T-helper 1 cell treated with Interleukin-12 subunit alpha and Interleukin-12 subunit beta and Interleukin-4 antibody, amounts not matched to agents 30 μg/mL and 1 μg/mL, for 36 hours (primary cell): ENCODE data around the gene ZNF280A.
"Not testable (repeated sequence)": the region's sequence is repeated elsewhere in the genome, so short reads cannot be mapped to it uniquely, and the experiment has no call there.

ENCODE experiments used
- H3K27ac Mint-ChIP-seq: one replicate; pipeline ENCODE4 v1.8.0; 2021; ENCODE audit warnings: mild to moderate bottlenecking, mixed read lengths
- H3K27me3 Mint-ChIP-seq: one replicate; pipeline ENCODE4 v1.8.0; 2021; ENCODE audit warnings: low read depth, mixed read lengths
- H3K36me3 Mint-ChIP-seq: one replicate; pipeline ENCODE4 v1.8.0; 2021; ENCODE audit warnings: low read depth, mixed read lengths
- H3K4me1 Mint-ChIP-seq: one replicate; pipeline ENCODE4 v1.8.0; 2021; ENCODE audit warnings: low read depth, mixed read lengths
- H3K4me3 Mint-ChIP-seq: one replicate; pipeline ENCODE4 v1.8.0; 2021; ENCODE audit warnings: mild to moderate bottlenecking, moderate library complexity, mixed read lengths
- H3K9me3 Mint-ChIP-seq: one replicate; pipeline ENCODE4 v1.8.0; 2021; ENCODE audit warnings: mixed read lengths

Gene ZNF280A

GRCh38 chr22:22479999-22480532 lies 40.0 kb downstream of the ZNF280A start:
- H3K27ac Mint-ChIP-seq = no peak overlapping the region
- H3K36me3 Mint-ChIP-seq = no peaks in the 10 kb centered on the region
- no peak overlapping the region for H3K4me3 Mint-ChIP-seq
- H3K9me3 Mint-ChIP-seq = no peaks in the 10 kb centered on the region
- H3K4me1 Mint-ChIP-seq = no peaks in the 10 kb centered on the region
- H3K27me3 Mint-ChIP-seq = no peaks in the 10 kb centered on the region

GRCh38 chr22:22479116-22479515 lies 41.0 kb downstream of the ZNF280A start:
- H3K27me3 Mint-ChIP-seq = no peaks in the 10 kb centered on the region
- no peak overlapping the region for H3K27ac Mint-ChIP-seq
- H3K4me3 Mint-ChIP-seq = no peak overlapping the region
- no peaks in the 10 kb centered on the region for H3K9me3 Mint-ChIP-seq
- H3K36me3 Mint-ChIP-seq = no peaks in the 10 kb centered on the region
- H3K4me1 Mint-ChIP-seq = no peaks in the 10 kb centered on the region

DNA sequence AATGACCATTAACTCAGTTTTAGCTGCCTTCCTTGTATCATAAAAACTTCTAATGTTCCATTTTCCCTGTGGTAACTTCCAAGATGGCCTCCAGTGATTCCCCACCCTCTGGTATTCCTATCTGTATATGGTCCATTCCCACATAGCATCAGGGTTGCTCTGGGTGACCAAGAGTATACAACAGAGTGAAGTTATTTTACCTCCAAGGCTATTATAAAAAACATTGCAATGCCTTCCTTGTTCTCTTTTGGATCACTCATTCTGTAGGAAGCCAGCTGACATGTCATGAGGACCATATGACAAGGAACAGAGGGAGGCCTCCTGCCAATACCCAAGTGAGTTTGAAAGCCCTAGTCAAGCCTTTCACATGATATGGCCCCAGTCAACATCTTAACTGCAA lies 41.6 kb downstream of the ZNF280A start:
- no peak overlapping the region for H3K27ac Mint-ChIP-seq
- H3K4me1 Mint-ChIP-seq = no peaks in the 10 kb centered on the region
- no peaks in the 10 kb centered on the region for H3K9me3 Mint-ChIP-seq
- H3K27me3 Mint-ChIP-seq = no peaks in the 10 kb centered on the region
- no peak overlapping the region for H3K4me3 Mint-ChIP-seq
- H3K36me3 Mint-ChIP-seq = no peaks in the 10 kb centered on the region

DNA sequence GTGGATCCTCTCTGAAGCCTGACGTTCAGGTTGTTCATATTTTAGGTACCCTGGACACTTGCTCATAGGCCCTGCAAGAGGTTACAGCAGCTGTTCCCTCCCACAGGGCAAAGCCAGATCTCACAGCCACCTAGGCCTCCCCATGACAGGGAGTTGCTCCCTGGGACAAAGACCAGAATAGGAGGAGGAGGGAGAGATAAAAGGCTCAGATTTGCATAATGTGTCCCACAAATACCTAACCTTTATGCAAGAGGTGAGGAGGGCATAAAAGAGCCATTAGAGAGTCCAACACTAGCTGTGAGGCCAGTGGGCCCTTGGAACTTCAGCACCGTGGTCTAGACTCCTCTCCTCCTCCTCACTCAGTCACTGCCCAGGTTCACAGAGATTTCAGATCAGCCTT lies 45.3 kb downstream of the ZNF280A start:
- Mint-ChIP-seq H3K36me3 (no peaks in the 10 kb centered on the region), H3K4me3 (no peak overlapping the region), H3K27me3 (no peaks in the 10 kb centered on the region), H3K4me1 (no peaks in the 10 kb centered on the region), H3K9me3 (peaks cover 2% of the 10 kb centered on the region), H3K27ac (no peak overlapping the region)

GRCh38 chr22:22471104-22471503 lies 49.0 kb downstream of the ZNF280A start:
- not testable (repeated sequence) for H3K4me1 Mint-ChIP-seq, H3K4me3 Mint-ChIP-seq, H3K27ac Mint-ChIP-seq, H3K36me3 Mint-ChIP-seq
- Mint-ChIP-seq H3K9me3 (peaks cover 15% of the 10 kb centered on the region), H3K27me3 (peaks cover 16% of the 10 kb centered on the region)

GRCh38 chr22:22469527-22469926 lies 50.5 kb downstream of the ZNF280A start:
- no peaks in the 10 kb centered on the region for H3K36me3 Mint-ChIP-seq
- H3K9me3 Mint-ChIP-seq = peaks cover 15% of the 10 kb centered on the region
- peaks cover 18% of the 10 kb centered on the region for H3K27me3 Mint-ChIP-seq
- H3K27ac Mint-ChIP-seq = no peak overlapping the region
- no peaks in the 10 kb centered on the region for H3K4me1 Mint-ChIP-seq
- no peak overlapping the region for H3K4me3 Mint-ChIP-seq

- not testable (repeated sequence) for H3K27ac Mint-ChIP-seq, H3K4me1 Mint-ChIP-seq, H3K36me3 Mint-ChIP-seq, H3K4me3 Mint-ChIP-seq
- H3K9me3 Mint-ChIP-seq = peaks cover 15% of the 10 kb centered on the region
- peaks cover 21% of the 10 kb centered on the region for H3K27me3 Mint-ChIP-seq
Measured at GRCh38 chr22:22468794-22469469, 51.1 kb downstream of the ZNF280A start.

- no peak overlapping the region for H3K27ac Mint-ChIP-seq
- H3K27me3 Mint-ChIP-seq = peaks cover 29% of the 10 kb centered on the region
- no peaks in the 10 kb centered on the region for H3K4me1 Mint-ChIP-seq
- peaks cover 15% of the 10 kb centered on the region for H3K9me3 Mint-ChIP-seq
- H3K36me3 Mint-ChIP-seq = no peaks in the 10 kb centered on the region
- no peak overlapping the region for H3K4me3 Mint-ChIP-seq
Measured at GRCh38 chr22:22467112-22467511, 53.0 kb downstream of the ZNF280A start.

DNA sequence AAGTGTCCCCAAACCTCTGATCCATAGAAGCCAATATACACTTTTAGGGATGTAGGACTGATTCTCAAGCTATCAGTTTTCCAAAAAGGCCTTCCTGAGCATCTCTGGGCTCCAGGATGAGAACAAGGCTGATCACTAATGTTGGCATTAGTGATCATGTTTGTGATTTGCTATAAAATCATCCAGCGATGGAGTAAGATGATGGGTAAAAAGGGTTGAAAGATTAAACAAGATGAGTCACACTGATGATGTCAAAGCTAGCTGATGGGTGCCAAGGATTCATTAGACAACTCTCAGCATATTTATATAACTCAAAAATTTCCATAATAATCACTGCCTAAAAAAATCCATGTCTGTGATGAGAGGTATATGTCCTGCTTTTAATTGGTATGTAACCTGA lies 54.3 kb downstream of the ZNF280A start:
- no peaks in the 10 kb centered on the region for H3K36me3 Mint-ChIP-seq
- H3K27me3 Mint-ChIP-seq = peaks cover 29% of the 10 kb centered on the region

DNA sequence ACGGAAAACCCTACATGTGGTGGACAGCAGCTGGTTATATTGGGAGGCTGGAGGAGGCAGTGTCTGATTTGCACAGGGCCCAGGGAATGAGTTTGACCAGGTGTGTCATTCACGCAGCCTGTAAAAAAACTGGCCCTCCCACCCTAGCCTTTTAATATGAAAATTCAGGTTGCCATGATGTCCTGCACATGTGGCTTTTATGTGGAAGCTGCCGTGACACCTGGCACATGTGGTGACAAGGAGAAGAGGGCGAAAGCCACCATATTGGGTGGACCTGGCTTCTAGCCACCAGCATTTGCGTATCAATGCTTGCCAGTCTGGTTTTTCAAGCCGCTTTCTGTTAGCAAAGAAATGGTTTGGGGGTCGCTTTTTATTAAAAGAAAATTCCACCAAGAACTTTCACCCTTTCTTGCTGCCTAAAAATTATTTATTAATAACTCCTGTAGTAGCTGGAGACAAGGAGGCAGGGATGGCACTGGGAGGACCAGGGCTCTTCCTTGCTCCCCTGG lies 54.9 kb downstream of the ZNF280A start:
- Mint-ChIP-seq H3K27ac (no peak overlapping the region), H3K9me3 (peaks cover 15% of the 10 kb centered on the region), H3K27me3 (peaks cover 29% of the 10 kb centered on the region), H3K4me3 (no peak overlapping the region), H3K4me1 (no peaks in the 10 kb centered on the region), H3K36me3 (no peaks in the 10 kb centered on the region)

More for the DNA sequence above, 54.3 kb downstream of the ZNF280A start:
- Mint-ChIP-seq H3K9me3 (peaks cover 15% of the 10 kb centered on the region), H3K4me3 (no peak overlapping the region), H3K4me1 (no peaks in the 10 kb centered on the region), H3K27ac (no peak overlapping the region)

GRCh38 chr22:22464541-22465054 lies 55.5 kb downstream of the ZNF280A start:
- H3K9me3 Mint-ChIP-seq = peaks cover 15% of the 10 kb centered on the region
- no peaks in the 10 kb centered on the region for H3K4me1 Mint-ChIP-seq
- no peak overlapping the region for H3K27ac Mint-ChIP-seq
- H3K36me3 Mint-ChIP-seq = no peaks in the 10 kb centered on the region
- H3K4me3 Mint-ChIP-seq = no peak overlapping the region
- peaks cover 29% of the 10 kb centered on the region for H3K27me3 Mint-ChIP-seq

DNA sequence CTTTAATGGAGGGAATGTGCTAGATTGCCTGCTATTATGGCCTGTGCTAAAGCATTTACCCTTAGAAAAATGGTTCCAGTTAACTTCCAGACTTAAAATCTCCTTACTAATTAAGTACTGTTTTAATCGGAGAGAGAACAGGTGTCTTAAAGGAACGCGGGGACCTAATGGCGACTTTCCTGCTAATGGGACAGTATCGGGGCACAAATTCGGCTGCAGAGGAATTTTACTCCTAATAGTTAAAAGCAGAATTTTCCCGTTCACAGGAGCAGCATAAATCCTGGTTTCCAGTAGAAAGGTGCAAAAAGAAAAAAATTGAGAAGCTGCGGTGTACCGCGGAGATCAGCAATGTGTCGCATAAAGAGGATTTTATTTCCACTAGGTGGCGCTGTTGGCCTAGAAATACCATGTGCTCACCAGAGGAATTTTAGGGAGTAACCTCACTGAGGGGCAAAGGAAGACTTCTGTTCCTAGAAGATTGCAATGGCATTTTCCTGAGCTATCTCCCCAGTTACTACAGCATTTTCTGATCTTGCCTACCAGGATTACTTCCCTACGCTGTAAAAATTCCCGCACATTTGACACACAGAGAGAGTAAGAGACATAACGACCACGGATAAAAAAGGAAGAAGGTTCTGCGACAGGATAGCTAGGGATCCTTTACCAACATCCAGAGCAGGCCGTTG lies 56.1 kb downstream of the ZNF280A start:
- Mint-ChIP-seq H3K27me3 (peaks cover 29% of the 10 kb centered on the region), H3K36me3 (no peaks in the 10 kb centered on the region), H3K27ac (no peak overlapping the region), H3K4me3 (no peak overlapping the region), H3K9me3 (peaks cover 15% of the 10 kb centered on the region), H3K4me1 (no peaks in the 10 kb centered on the region)
